Measurements from ENCODE around the gene SFMBT1. TPM values are rescaled to one million over a fixed set of nuclear protein-coding genes. Genes with fewer than 3 reads are reported as not detected.

Gene SFMBT1
- total and polyA plus RNA-seq, 2 donors from 2014 or later, result 3.4 to 16.0 TPM

GRCh38 chr3:52986049-52986448 lies 59.8 kb downstream of the SFMBT1 start:
- Histone ChIP-seq H3K9ac (ENCODE audit: low read length in 3 of 3) (no peak overlapping the region), H3K27ac (ENCODE audit: low read depth in 2 of 2, low read length in 2 of 2) (no peak overlapping the region), H3K36me3 (ENCODE audit: control insufficient read depth in 2 of 3, insufficient read depth in 3 of 3, low read length in 3 of 3) (no peaks in the 10 kb centered on the region), H3K4me1 (ENCODE audit: control insufficient read depth in 2 of 3, insufficient read depth in 2 of 3, low read depth in 1 of 3, low read length in 3 of 3) (no peaks in the 10 kb centered on the region), H3K27me3 (ENCODE audit: control insufficient read depth, insufficient read depth, low read length) (no peaks in the 10 kb centered on the region), H3K9me3 (ENCODE audit: control insufficient read depth in 2 of 3, insufficient read depth in 1 of 3, low read length in 3 of 3) (no peaks in the 10 kb centered on the region), H3K4me3 (ENCODE audit: low read length in 3 of 3) (no peak overlapping the region)
- intact Hi-C loops (cut with DNase I), result no loop called here
- no peak for DNase-seq
- no peak for FAIRE-seq
- no peak for TF ChIP-seq CTCF (IDR thresholded peaks at IDR 0.05; ENCODE audit: borderline replicate concordance, extremely low read depth, insufficient read depth)

- H3K36me3 ChIP-seq (ENCODE audit: control insufficient read depth in 2 of 3, insufficient read depth in 3 of 3, low read length in 3 of 3), result no peaks in the 10 kb centered on the region
- no peaks in the 10 kb centered on the region for H3K9me3 ChIP-seq (ENCODE audit: control insufficient read depth in 2 of 3, insufficient read depth in 1 of 3, low read length in 3 of 3)
- no peak for TF ChIP-seq CTCF (IDR thresholded peaks at IDR 0.05; ENCODE audit: borderline replicate concordance, extremely low read depth, insufficient read depth)
- H3K27me3 ChIP-seq (ENCODE audit: control insufficient read depth, insufficient read depth, low read length), result no peaks in the 10 kb centered on the region
- no peaks in the 10 kb centered on the region for H3K4me1 ChIP-seq (ENCODE audit: control insufficient read depth in 2 of 3, insufficient read depth in 2 of 3, low read depth in 1 of 3, low read length in 3 of 3)
- no peak overlapping the region for H3K27ac ChIP-seq (ENCODE audit: low read depth in 2 of 2, low read length in 2 of 2)
- no peak overlapping the region for H3K4me3 ChIP-seq (ENCODE audit: low read length in 3 of 3)
- FAIRE-seq (no peak), DNase-seq (no peak)
- intact Hi-C loops (cut with DNase I), result no loop called here
- H3K9ac ChIP-seq (ENCODE audit: low read length in 3 of 3), result no peak overlapping the region
Measured at GRCh38 chr3:52983828-52984227, 62.0 kb downstream of the SFMBT1 start.

- FAIRE-seq (no peak), DNase-seq (no peak)
- H3K27me3 ChIP-seq (ENCODE audit: control insufficient read depth, insufficient read depth, low read length), result no peaks in the 10 kb centered on the region
- no peak overlapping the region for H3K9ac ChIP-seq (ENCODE audit: low read length in 3 of 3)
- H3K36me3 ChIP-seq (ENCODE audit: control insufficient read depth in 2 of 3, insufficient read depth in 3 of 3, low read length in 3 of 3), result no peaks in the 10 kb centered on the region
- no peak overlapping the region for H3K4me3 ChIP-seq (ENCODE audit: low read length in 3 of 3)
- intact Hi-C loops (cut with DNase I), result no loop called here
- no peaks in the 10 kb centered on the region for H3K4me1 ChIP-seq (ENCODE audit: control insufficient read depth in 2 of 3, insufficient read depth in 2 of 3, low read depth in 1 of 3, low read length in 3 of 3)
- no peak overlapping the region for H3K27ac ChIP-seq (ENCODE audit: low read depth in 2 of 2, low read length in 2 of 2)
- H3K9me3 ChIP-seq (ENCODE audit: control insufficient read depth in 2 of 3, insufficient read depth in 1 of 3, low read length in 3 of 3), result no peaks in the 10 kb centered on the region
- no peak for TF ChIP-seq CTCF (IDR thresholded peaks at IDR 0.05; ENCODE audit: borderline replicate concordance, extremely low read depth, insufficient read depth)
Measured at GRCh38 chr3:52983336-52983807, 62.5 kb downstream of the SFMBT1 start.

- intact Hi-C loops (cut with DNase I), result no loop called here
- Histone ChIP-seq H3K4me3 (ENCODE audit: low read length in 3 of 3) (no peak overlapping the region), H3K36me3 (ENCODE audit: control insufficient read depth in 2 of 3, insufficient read depth in 3 of 3, low read length in 3 of 3) (no peaks in the 10 kb centered on the region), H3K9me3 (ENCODE audit: control insufficient read depth in 2 of 3, insufficient read depth in 1 of 3, low read length in 3 of 3) (no peaks in the 10 kb centered on the region), H3K9ac (ENCODE audit: low read length in 3 of 3) (no peak overlapping the region), H3K27me3 (ENCODE audit: control insufficient read depth, insufficient read depth, low read length) (no peaks in the 10 kb centered on the region), H3K27ac (ENCODE audit: low read depth in 2 of 2, low read length in 2 of 2) (no peak overlapping the region), H3K4me1 (ENCODE audit: control insufficient read depth in 2 of 3, insufficient read depth in 2 of 3, low read depth in 1 of 3, low read length in 3 of 3) (no peaks in the 10 kb centered on the region)
- no peak for DNase-seq
- no peak for FAIRE-seq
- no peak for TF ChIP-seq CTCF (IDR thresholded peaks at IDR 0.05; ENCODE audit: borderline replicate concordance, extremely low read depth, insufficient read depth)
Measured at GRCh38 chr3:52982839-52983238, 63.0 kb downstream of the SFMBT1 start.
